ENCODE data around the gene TWIST1. TPM values are rescaled to one million over a fixed set of nuclear protein-coding genes. Genes with fewer than 3 reads are reported as not detected.

Gene TWIST1
- total and polyA plus RNA-seq, 2 experiments from 2014 or later = 0.24 TPM

GRCh38 chr7:19099194-19099593 lies 18.2 kb downstream of the TWIST1 start:
- Histone ChIP-seq H3K9me2 (ENCODE audit: insufficient read depth) (no peaks in the 10 kb centered on the region), H2AFZ (no peak overlapping the region), H3F3A (replicated peaks; ENCODE audit: low read depth) (no peaks in the 10 kb centered on the region), H3K27ac (ENCODE audit: low read depth) (no peak overlapping the region), H3K4me1 (ENCODE audit: insufficient read depth) (peaks cover 34% of the 10 kb centered on the region), H3K79me2 (replicated peaks; ENCODE audit: insufficient read depth) (no peaks in the 10 kb centered on the region), H3K27me3 (ENCODE audit: insufficient read depth) (peaks cover 32% of the 10 kb centered on the region), H3K4me2 (no peak overlapping the region), H4K20me1 (replicated peaks; ENCODE audit: insufficient read depth) (no peaks in the 10 kb centered on the region), H3K4me3 (no peak overlapping the region), H3K36me3 (ENCODE audit: insufficient read depth) (no peaks in the 10 kb centered on the region)
- no peak overlapping the region for H3K27ac Mint-ChIP-seq
- DNase-seq (ENCODE audit: low spot score) = no peak
- peaks cover 23% of the 10 kb centered on the region for H3K27me3 Mint-ChIP-seq (ENCODE audit: insufficient read depth, low read depth, poor library complexity)
- peaks cover 41% of the 10 kb centered on the region for H3K4me1 Mint-ChIP-seq
- H3K4me3 Mint-ChIP-seq = no peak overlapping the region
- ATAC-seq = no peak
- TF ChIP-seq JUNB (IDR thresholded peaks at IDR 0.05; ENCODE audit: unreplicated experiment) (no peak), CREB1 (CRISPR knock-in tag; IDR thresholded peaks at IDR 0.05; ENCODE audit: low read depth) (no peak), ETS1 (IDR thresholded peaks at IDR 0.05) (no peak), NANOG (IDR thresholded peaks at IDR 0.05; ENCODE audit: borderline replicate concordance) (no peak), ZNF331 (CRISPR knock-in tag; IDR thresholded peaks at IDR 0.05; ENCODE audit: low read depth) (no peak), EZH2phosphoT487 (IDR thresholded peaks at IDR 0.05; ENCODE audit: unreplicated experiment) (no peak), ZNF114 (CRISPR knock-in tag; IDR thresholded peaks at IDR 0.05) (no peak), STAT1 (IDR thresholded peaks at IDR 0.05; ENCODE audit: unreplicated experiment) (no peak)
- TF ChIP-seq, protein P1, sequence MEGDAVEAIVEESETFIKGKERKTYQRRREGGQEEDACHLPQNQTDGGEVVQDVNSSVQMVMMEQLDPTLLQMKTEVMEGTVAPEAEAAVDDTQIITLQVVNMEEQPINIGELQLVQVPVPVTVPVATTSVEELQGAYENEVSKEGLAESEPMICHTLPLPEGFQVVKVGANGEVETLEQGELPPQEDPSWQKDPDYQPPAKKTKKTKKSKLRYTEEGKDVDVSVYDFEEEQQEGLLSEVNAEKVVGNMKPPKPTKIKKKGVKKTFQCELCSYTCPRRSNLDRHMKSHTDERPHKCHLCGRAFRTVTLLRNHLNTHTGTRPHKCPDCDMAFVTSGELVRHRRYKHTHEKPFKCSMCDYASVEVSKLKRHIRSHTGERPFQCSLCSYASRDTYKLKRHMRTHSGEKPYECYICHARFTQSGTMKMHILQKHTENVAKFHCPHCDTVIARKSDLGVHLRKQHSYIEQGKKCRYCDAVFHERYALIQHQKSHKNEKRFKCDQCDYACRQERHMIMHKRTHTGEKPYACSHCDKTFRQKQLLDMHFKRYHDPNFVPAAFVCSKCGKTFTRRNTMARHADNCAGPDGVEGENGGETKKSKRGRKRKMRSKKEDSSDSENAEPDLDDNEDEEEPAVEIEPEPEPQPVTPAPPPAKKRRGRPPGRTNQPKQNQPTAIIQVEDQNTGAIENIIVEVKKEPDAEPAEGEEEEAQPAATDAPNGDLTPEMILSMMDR (conservative IDR thresholded peaks at IDR 0.05; ENCODE audit: low read depth in 2 of 2) = no peak
- no peaks in the 10 kb centered on the region for H3K9me3 Mint-ChIP-seq
- no peaks in the 10 kb centered on the region for H3K36me3 Mint-ChIP-seq (ENCODE audit: low read depth)

- Mint-ChIP-seq H3K27me3 (ENCODE audit: insufficient read depth, low read depth, poor library complexity) (peaks cover 18% of the 10 kb centered on the region), H3K27ac (no peak overlapping the region), H3K9me3 (no peaks in the 10 kb centered on the region), H3K36me3 (ENCODE audit: low read depth) (no peaks in the 10 kb centered on the region), H3K4me1 (peaks cover 45% of the 10 kb centered on the region), H3K4me3 (no peak overlapping the region)
- no peaks in the 10 kb centered on the region for H3F3A ChIP-seq (replicated peaks; ENCODE audit: low read depth)
- DNase-seq (ENCODE audit: low spot score) = no peak
- H3K27ac ChIP-seq (ENCODE audit: low read depth) = no peak overlapping the region
- peaks cover 25% of the 10 kb centered on the region for H3K27me3 ChIP-seq (ENCODE audit: insufficient read depth)
- no peaks in the 10 kb centered on the region for H3K9me2 ChIP-seq (ENCODE audit: insufficient read depth)
- H3K4me1 ChIP-seq (ENCODE audit: insufficient read depth) = peaks cover 41% of the 10 kb centered on the region
- no peaks in the 10 kb centered on the region for H4K20me1 ChIP-seq (replicated peaks; ENCODE audit: insufficient read depth)
- H3K36me3 ChIP-seq (ENCODE audit: insufficient read depth) = no peaks in the 10 kb centered on the region
- H2AFZ ChIP-seq = no peak overlapping the region
- ATAC-seq = no peak
- no peak overlapping the region for H3K4me2 ChIP-seq
- no peak overlapping the region for H3K4me3 ChIP-seq
- H3K79me2 ChIP-seq (replicated peaks; ENCODE audit: insufficient read depth) = no peaks in the 10 kb centered on the region
- TF ChIP-seq CREB1 (CRISPR knock-in tag; IDR thresholded peaks at IDR 0.05; ENCODE audit: low read depth) (no peak), JUNB (IDR thresholded peaks at IDR 0.05; ENCODE audit: unreplicated experiment) (no peak), EZH2phosphoT487 (IDR thresholded peaks at IDR 0.05; ENCODE audit: unreplicated experiment) (no peak), ETS1 (IDR thresholded peaks at IDR 0.05) (no peak), ZNF114 (CRISPR knock-in tag; IDR thresholded peaks at IDR 0.05) (no peak), EZH2 (IDR thresholded peaks at IDR 0.05; ENCODE audit: low read depth, unreplicated experiment) (no peak), POLR2AphosphoS5 (IDR thresholded peaks at IDR 0.05; ENCODE audit: low read depth) (no peak), NANOG (IDR thresholded peaks at IDR 0.05; ENCODE audit: borderline replicate concordance) (no peak), ZNF331 (CRISPR knock-in tag; IDR thresholded peaks at IDR 0.05; ENCODE audit: low read depth) (no peak)
- TF ChIP-seq, protein P1 (conservative IDR thresholded peaks at IDR 0.05; ENCODE audit: low read depth in 2 of 2) = no peak
- TF ChIP-seq, protein P2, sequence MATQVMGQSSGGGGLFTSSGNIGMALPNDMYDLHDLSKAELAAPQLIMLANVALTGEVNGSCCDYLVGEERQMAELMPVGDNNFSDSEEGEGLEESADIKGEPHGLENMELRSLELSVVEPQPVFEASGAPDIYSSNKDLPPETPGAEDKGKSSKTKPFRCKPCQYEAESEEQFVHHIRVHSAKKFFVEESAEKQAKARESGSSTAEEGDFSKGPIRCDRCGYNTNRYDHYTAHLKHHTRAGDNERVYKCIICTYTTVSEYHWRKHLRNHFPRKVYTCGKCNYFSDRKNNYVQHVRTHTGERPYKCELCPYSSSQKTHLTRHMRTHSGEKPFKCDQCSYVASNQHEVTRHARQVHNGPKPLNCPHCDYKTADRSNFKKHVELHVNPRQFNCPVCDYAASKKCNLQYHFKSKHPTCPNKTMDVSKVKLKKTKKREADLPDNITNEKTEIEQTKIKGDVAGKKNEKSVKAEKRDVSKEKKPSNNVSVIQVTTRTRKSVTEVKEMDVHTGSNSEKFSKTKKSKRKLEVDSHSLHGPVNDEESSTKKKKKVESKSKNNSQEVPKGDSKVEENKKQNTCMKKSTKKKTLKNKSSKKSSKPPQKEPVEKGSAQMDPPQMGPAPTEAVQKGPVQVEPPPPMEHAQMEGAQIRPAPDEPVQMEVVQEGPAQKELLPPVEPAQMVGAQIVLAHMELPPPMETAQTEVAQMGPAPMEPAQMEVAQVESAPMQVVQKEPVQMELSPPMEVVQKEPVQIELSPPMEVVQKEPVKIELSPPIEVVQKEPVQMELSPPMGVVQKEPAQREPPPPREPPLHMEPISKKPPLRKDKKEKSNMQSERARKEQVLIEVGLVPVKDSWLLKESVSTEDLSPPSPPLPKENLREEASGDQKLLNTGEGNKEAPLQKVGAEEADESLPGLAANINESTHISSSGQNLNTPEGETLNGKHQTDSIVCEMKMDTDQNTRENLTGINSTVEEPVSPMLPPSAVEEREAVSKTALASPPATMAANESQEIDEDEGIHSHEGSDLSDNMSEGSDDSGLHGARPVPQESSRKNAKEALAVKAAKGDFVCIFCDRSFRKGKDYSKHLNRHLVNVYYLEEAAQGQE (IDR thresholded peaks at IDR 0.05; ENCODE audit: unreplicated experiment) = no peak
Observed at GRCh38 chr7:19098510-19098909, 18.9 kb downstream of the TWIST1 start.

Data from GM23338 (cell line).